Measurements from ENCODE around the gene IPO5.

GRCh38 chr13:98013241-98013640 is 59.8 kb downstream of the IPO5 start:
- TF ChIP-seq CTCF (IDR thresholded peaks at IDR 0.05) (no peak), POLR2A (IDR thresholded peaks at IDR 0.05) (no peak)
